H1 (cell line): Measurements from ENCODE around the gene SLC35E1.

Experiments
- CTCF ChIP-seq, 3 experiments: IDR thresholded peaks; 1 replicate in 2 of 3; 2 replicates in 1 of 3; pipeline versions ENCODE4 v1.5.1 to v1.6.1; 2011; ENCODE audit warnings: low read length in 3 of 3, mild to moderate bottlenecking in 3 of 3, inconsistent platforms in 2 of 3, low read depth in 1 of 3, moderate library complexity in 1 of 3; ENCODE audit not compliant: insufficient read depth in 1 of 3; ENCODE audit errors: control extremely low read depth in 1 of 3
- EGR1 ChIP-seq: IDR thresholded peaks from 2 replicates; pipeline ENCODE4 v1.6.1; 2011; ENCODE audit warnings: low read depth, low read length, borderline replicate concordance
- POLR2AphosphoS5 ChIP-seq: IDR thresholded peaks from 2 replicates; pipeline ENCODE4 v1.6.1; 2011; ENCODE audit warnings: low read depth, low read length
- SIRT6 ChIP-seq: IDR thresholded peaks from one replicate; pipeline ENCODE4 v1.7.1; 2012; ENCODE audit warnings: low read length, inconsistent platforms
- TF ChIP-seq, protein P1 (sequence below): IDR thresholded peaks from 2 replicates; pipeline ENCODE4 v1.6.1; 2012; ENCODE audit warnings: low read length, inconsistent platforms

GRCh38 chr19:16581971-16582343 is 9.7 kb upstream of the SLC35E1 start:
- TF ChIP-seq EGR1 = no peak
- TF ChIP-seq, protein P1, sequence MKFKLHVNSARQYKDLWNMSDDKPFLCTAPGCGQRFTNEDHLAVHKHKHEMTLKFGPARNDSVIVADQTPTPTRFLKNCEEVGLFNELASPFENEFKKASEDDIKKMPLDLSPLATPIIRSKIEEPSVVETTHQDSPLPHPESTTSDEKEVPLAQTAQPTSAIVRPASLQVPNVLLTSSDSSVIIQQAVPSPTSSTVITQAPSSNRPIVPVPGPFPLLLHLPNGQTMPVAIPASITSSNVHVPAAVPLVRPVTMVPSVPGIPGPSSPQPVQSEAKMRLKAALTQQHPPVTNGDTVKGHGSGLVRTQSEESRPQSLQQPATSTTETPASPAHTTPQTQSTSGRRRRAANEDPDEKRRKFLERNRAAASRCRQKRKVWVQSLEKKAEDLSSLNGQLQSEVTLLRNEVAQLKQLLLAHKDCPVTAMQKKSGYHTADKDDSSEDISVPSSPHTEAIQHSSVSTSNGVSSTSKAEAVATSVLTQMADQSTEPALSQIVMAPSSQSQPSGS = no peak
- TF ChIP-seq SIRT6 = no peak
- no peak for TF ChIP-seq CTCF (IDR thresholded peaks at IDR 0.05; ENCODE audit: control extremely low read depth in 1 of 3, insufficient read depth in 1 of 3, low read depth in 1 of 3, low read length in 3 of 3)
- TF ChIP-seq POLR2AphosphoS5 = no peak
